SK-N-SH (cell line): ENCODE measurements around the gene ORC1. TPM values are rescaled to one million over a fixed set of nuclear protein-coding genes. Genes with fewer than 3 reads are reported as not detected.

Experiments
- CTCF ChIA-PET: fragments of 300-600, 350-600 bp; formaldehyde crosslinking; extraction: SDS; loops from one replicate; lab custom pipeline; 2021; lab: Yijun Ruan, JAX
- POLR2A ChIA-PET: fragments of 350-600 bp; sonication (Branson Sonifier 250); formaldehyde crosslinking; extraction: SDS; loops from one replicate; lab custom pipeline; 2020; ENCODE audit warnings: antibody characterized with exemption, inconsistent platforms; lab: Yijun Ruan, JAX
- DNase-seq: peaks from one replicate; pipeline ENCODE4 v3.0.0; 2012
- H2AFZ ChIP-seq: fragments of 200-600 bp; sonication (generic); 2 replicates; pipeline ENCODE4 v1.8.1; 2016; ENCODE audit warnings: antibody characterized with exemption, mild to moderate bottlenecking, low read depth
- H3F3A ChIP-seq: fragments of 200-600 bp; sonication (generic); replicated peaks from 2 replicates; pipeline ENCODE3; 2016; ENCODE audit warnings: antibody characterized with exemption, mild to moderate bottlenecking; ENCODE audit not compliant: insufficient read depth
- H3K27ac ChIP-seq, 2 experiments: fragments of 200-500 bp in 1 of 2; fragments of 200-600 bp in 1 of 2; sonication (Bioruptor generic) in 1 of 2; sonication (generic), shearing (Covaris generic) in 1 of 2; 2 replicates each; pipeline versions ENCODE4 v1.5.1 to v1.6.1; 2014 to 2016; ENCODE audit warnings: low read depth in 2 of 2, inconsistent platforms in 1 of 2, low read length in 1 of 2, mild to moderate bottlenecking in 1 of 2, mixed read lengths in 1 of 2
- H3K27me3 ChIP-seq: fragments of 200-600 bp; sonication (generic), shearing (Covaris generic); 2 replicates; pipeline ENCODE4 v1.6.1; 2016; ENCODE audit warnings: mixed run types; ENCODE audit not compliant: insufficient read depth
- H3K36me3 ChIP-seq, 2 experiments: fragments of 200-500 bp in 1 of 2; fragments of 200-600 bp in 1 of 2; sonication (Bioruptor generic) in 1 of 2; sonication (generic) in 1 of 2; replicated peaks in 1 of 2; 2 replicates each; pipeline versions ENCODE3 to v1.5.1; 2014 to 2016; ENCODE audit warnings: low read length in 1 of 2, mild to moderate bottlenecking in 1 of 2; ENCODE audit not compliant: insufficient read depth in 2 of 2, control insufficient read depth in 1 of 2
- H3K4me1 ChIP-seq, 2 experiments: fragments of 200-500 bp in 1 of 2; fragments of 200-600 bp in 1 of 2; sonication (Bioruptor generic) in 1 of 2; sonication (generic), shearing (Covaris generic) in 1 of 2; 2 replicates each; pipeline versions ENCODE4 v1.5.1 to v1.6.1; 2014 to 2016; ENCODE audit warnings: low read depth in 1 of 2, low read length in 1 of 2, mixed run types in 1 of 2; ENCODE audit not compliant: insufficient read depth in 2 of 2, control insufficient read depth in 1 of 2
- H3K4me2 ChIP-seq: fragments of 200-600 bp; sonication (generic), shearing (Covaris generic); 2 replicates; pipeline ENCODE4 v1.6.1; 2017; ENCODE audit warnings: mixed run types
- H3K4me3 ChIP-seq, 2 experiments: fragments of 200-500 bp in 1 of 2; fragments of 200-600 bp in 1 of 2; sonication (Bioruptor generic) in 1 of 2; sonication (generic), shearing (Covaris generic) in 1 of 2; 2 replicates each; pipeline versions ENCODE4 v1.5.1 to v1.8.1; 2014 to 2016; ENCODE audit warnings: low read depth in 2 of 2, inconsistent platforms in 1 of 2, low read length in 1 of 2, mild to moderate bottlenecking in 1 of 2, mixed read lengths in 1 of 2, moderate library complexity in 1 of 2
- H3K79me2 ChIP-seq: fragments of 200-600 bp; sonication (generic); 2 replicates; pipeline ENCODE4 v1.8.1; 2017; ENCODE audit warnings: mild to moderate bottlenecking; ENCODE audit not compliant: insufficient read depth
- H3K9ac ChIP-seq: fragments of 200-600 bp; sonication (generic); 2 replicates; pipeline ENCODE4 v1.6.1; 2017; ENCODE audit warnings: mixed run types
- H3K9me2 ChIP-seq: fragments of 200-600 bp; sonication (generic); 2 replicates; pipeline ENCODE4 v1.6.1; 2017; ENCODE audit warnings: mixed run types
- H3K9me3 ChIP-seq: fragments of 200-600 bp; sonication (generic); 2 replicates; pipeline ENCODE4 v1.6.1; 2017; ENCODE audit warnings: mixed run types, mild to moderate bottlenecking, moderate library complexity
- H4K20me1 ChIP-seq: fragments of 200-600 bp; sonication (generic); 2 replicates; pipeline ENCODE4 v1.6.1; 2017; ENCODE audit warnings: mild to moderate bottlenecking, mixed run types; ENCODE audit not compliant: insufficient read depth
- ELF1 ChIP-seq: IDR thresholded peaks from 2 replicates; pipeline ENCODE4 v1.4.0; 2012
- EP300 ChIP-seq, 2 experiments: IDR thresholded peaks; 2 replicates each; pipeline versions ENCODE4 v1.4.0 to v1.6.1; 2012; ENCODE audit warnings: borderline replicate concordance in 1 of 2, low read depth in 1 of 2, low read length in 1 of 2
- FOSL2 ChIP-seq: IDR thresholded peaks from 2 replicates; pipeline ENCODE4 v1.4.0; 2012; ENCODE audit warnings: low read depth, mild to moderate bottlenecking, moderate library complexity, borderline replicate concordance
- FOXJ3 ChIP-seq: sonication (generic); formaldehyde crosslinking; IDR thresholded peaks from 2 replicates; pipeline ENCODE4 v1.5.1; 2020; ENCODE audit warnings: mild to moderate bottlenecking, missing genetic modification reagents
- FOXM1 ChIP-seq: IDR thresholded peaks from 2 replicates; pipeline ENCODE4 v1.4.0; 2012; ENCODE audit warnings: low read depth, mild to moderate bottlenecking
- GABPA ChIP-seq: IDR thresholded peaks from 2 replicates; pipeline ENCODE4 v1.4.0; 2012; ENCODE audit warnings: low read depth, mild to moderate bottlenecking
- MEF2A ChIP-seq: IDR thresholded peaks from 2 replicates; pipeline ENCODE4 v1.4.0; 2012; ENCODE audit warnings: low read depth, borderline replicate concordance
- NFIC ChIP-seq: IDR thresholded peaks from 2 replicates; pipeline ENCODE4 v1.4.0; 2012; ENCODE audit warnings: borderline replicate concordance
- RAD21 ChIP-seq: IDR thresholded peaks from 2 replicates; pipeline ENCODE4 v1.6.1; 2012; ENCODE audit warnings: mild to moderate bottlenecking, low read length
- SMC3 ChIP-seq: IDR thresholded peaks from 2 replicates; pipeline ENCODE4 v1.6.1; 2012; ENCODE audit warnings: low read depth, low read length, improper control_type of control experiment
- TEAD4 ChIP-seq: IDR thresholded peaks from 2 replicates; pipeline ENCODE4 v1.4.0; 2012; ENCODE audit warnings: mild to moderate bottlenecking, borderline replicate concordance; ENCODE audit not compliant: insufficient read depth
- YY1 ChIP-seq: IDR thresholded peaks from 2 replicates; pipeline ENCODE4 v1.4.0; 2012; ENCODE audit warnings: low read depth, mild to moderate bottlenecking
- WGBS: methylation state at CpG from one replicate; pipeline ENCODE4 v1.1.6; 2017; ENCODE audit warnings: low lambda C conversion rate; 5-methylcytosine and 5-hydroxymethylcytosine counted together
- polyA plus RNA-seq, 3 experiments: library from polyadenylated mRNA; depleted of rRNA; stranded (reverse); fragments of >200 nt; gene quantifications; 2 replicates each; pipeline ENCODE4 v1.2.3, GENCODE V29; 2012
- TF ChIP-seq, protein P1 (sequence below): IDR thresholded peaks from 2 replicates; pipeline ENCODE4; 2012
- TF ChIP-seq, protein P2 (sequence below): IDR thresholded peaks from 2 replicates; pipeline ENCODE4 v1.4.0; 2012; ENCODE audit warnings: low read depth

ORC1 gene
- polyA plus RNA-seq, 1 of the 3 experiments (the other 2 are of a cell fraction): 5.2 TPM

DNA sequence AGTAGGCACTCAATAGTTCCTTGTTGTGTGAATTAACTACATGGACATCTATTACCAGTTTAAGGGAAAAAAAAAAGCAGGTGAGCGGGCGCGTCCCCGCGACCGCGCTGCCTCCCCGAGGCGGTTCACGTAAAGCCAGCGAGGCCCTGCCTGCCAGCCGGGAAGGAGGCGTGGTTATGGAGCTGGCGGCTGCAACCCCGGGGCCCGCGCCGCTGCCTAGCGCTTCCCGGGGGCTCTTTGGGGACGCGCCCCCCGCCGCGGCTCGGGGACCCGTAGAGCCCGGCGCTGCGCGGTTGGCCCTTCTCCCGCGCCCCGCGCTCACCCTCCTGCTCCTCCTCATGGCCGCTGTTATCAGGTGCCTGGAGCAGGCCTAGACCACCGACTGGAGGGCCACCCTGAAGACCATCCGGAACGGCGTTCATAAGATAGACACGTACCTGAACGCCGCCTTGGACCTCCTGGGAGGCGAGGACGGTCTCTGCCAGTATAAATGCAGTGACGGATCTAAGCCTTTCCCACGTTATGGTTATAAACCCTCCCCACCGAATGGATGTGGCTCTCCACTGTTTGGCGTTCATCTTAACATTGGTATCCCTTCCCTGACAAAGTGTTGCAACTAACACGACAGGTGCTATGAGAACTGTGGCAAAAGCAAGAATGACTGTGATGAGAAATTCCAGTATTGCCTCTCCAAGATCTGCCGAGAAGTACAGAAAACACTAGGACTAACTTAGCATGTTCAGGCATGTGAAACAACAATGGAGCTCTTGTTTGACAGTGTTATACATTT is 35.6 kb downstream of the ORC1 start:
- ChIA-PET CTCF (interaction anchor here (0.6 to 1.4 kb wide), 6 partner anchors 18 to 468 kb away, joined by 3 to 5 read pairs (median 4); no protein-coding TSS in a partner anchor), POLR2A (interaction anchor here (0.6 to 1.6 kb wide), 4 partner anchors 13 to 184 kb away, joined by 3 to 5 read pairs (median 4); no protein-coding TSS in a partner anchor)
- Histone ChIP-seq H3K27me3 (no peaks in the 10 kb centered on the region), H3K79me2 (peaks cover 20% of the 10 kb centered on the region), H3F3A (peaks cover 24% of the 10 kb centered on the region), H2AFZ (peak overlapping the region; percentile 64; the same call in 1 of the 2 replicates), H4K20me1 (peaks cover 7% of the 10 kb centered on the region; the same call in 1 of the 2 replicates), H3K4me3 (peak overlapping the region in 1 of 2 experiments; percentile 36; a peak in 2 of 4 replicates), H3K4me2 (0 out of 2 replicates have a peak overlapping the region, but pooled peaks have one; percentile 38), H3K9me3 (no peaks in the 10 kb centered on the region), H3K4me1 (peaks cover 0 to 13% of the 10 kb centered on the region in 2 experiments; a peak in 3 of 4 replicates)
- DNase-seq: peak; percentile 79
- TF ChIP-seq FOSL2 (no peak), TEAD4 (no peak), YY1 (no peak), SMC3 (no peak), GABPA (no peak), FOXM1 (no peak)
- TF ChIP-seq, protein P1, sequence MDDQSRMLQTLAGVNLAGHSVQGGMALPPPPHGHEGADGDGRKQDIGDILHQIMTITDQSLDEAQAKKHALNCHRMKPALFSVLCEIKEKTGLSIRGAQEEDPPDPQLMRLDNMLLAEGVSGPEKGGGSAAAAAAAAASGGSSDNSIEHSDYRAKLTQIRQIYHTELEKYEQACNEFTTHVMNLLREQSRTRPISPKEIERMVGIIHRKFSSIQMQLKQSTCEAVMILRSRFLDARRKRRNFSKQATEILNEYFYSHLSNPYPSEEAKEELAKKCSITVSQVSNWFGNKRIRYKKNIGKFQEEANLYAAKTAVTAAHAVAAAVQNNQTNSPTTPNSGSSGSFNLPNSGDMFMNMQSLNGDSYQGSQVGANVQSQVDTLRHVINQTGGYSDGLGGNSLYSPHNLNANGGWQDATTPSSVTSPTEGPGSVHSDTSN: no peak
- TF ChIP-seq, protein P2, sequence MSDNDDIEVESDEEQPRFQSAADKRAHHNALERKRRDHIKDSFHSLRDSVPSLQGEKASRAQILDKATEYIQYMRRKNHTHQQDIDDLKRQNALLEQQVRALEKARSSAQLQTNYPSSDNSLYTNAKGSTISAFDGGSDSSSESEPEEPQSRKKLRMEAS: no peak
- TF ChIP-seq, all 33 proteins: peak for 0
- WGBS: 33% methylated on average over 33 of the region's 51 CpGs
- Histone ChIP-seq H3K9ac (no peak overlapping the region), H3K9me2 (no peaks in the 10 kb centered on the region), H3K27ac (no peak overlapping the region), H3K36me3 (peaks cover 7 to 9% of the 10 kb centered on the region in 2 experiments)

DNA sequence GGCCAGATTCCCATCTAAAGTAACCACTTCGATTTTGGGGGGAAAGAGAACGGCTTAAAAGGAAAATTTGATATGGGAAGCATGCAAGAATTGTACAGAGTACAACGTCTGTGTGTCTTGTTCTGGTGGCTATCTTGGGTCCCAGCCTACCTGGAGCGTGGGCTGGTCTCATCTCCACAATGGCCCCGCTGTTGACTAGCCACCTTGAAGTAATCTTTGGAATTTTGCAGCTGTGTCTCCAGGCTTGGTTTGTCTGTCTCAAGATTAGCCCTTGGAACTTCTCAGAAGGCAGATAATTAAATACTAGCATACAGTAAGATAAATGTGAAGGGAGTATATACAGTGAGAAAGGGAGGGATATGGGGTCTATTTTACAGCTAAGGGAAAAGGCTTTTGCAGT is 37.0 kb downstream of the ORC1 start:
- ChIA-PET CTCF (interaction anchor here (1.2 to 1.8 kb wide), 3 partner anchors 19 to 240 kb away, joined by 3 to 5 read pairs (median 5); no protein-coding TSS in a partner anchor), POLR2A (no interaction called here)
- no peak overlapping the region for H3K27ac ChIP-seq
- no peaks in the 10 kb centered on the region for H3K9me3 ChIP-seq
- 96% methylated on average over 5 of the region's 5 CpGs for WGBS
- no peak for TF ChIP-seq EP300 (IDR thresholded peaks at IDR 0.05; ENCODE audit: borderline replicate concordance in 1 of 2, low read depth in 1 of 2, low read length in 1 of 2)
- no peak for TF ChIP-seq RAD21
- no peak for TF ChIP-seq ELF1
- TF ChIP-seq NFIC: no peak
- TF ChIP-seq MEF2A: no peak
- no peak for TF ChIP-seq FOXJ3 (CRISPR knock-in tag)
- H3K79me2 ChIP-seq: peaks cover 33% of the 10 kb centered on the region
- H3K9ac ChIP-seq: no peak overlapping the region
- peaks cover 5 to 10% of the 10 kb centered on the region in 2 experiments for H3K36me3 ChIP-seq
- no peak for DNase-seq
- H3K4me2 ChIP-seq: no peak overlapping the region
- H2AFZ ChIP-seq: no peak overlapping the region
- peaks cover 7% of the 10 kb centered on the region; the same call in 1 of the 2 replicates for H4K20me1 ChIP-seq
- no peak overlapping the region; a peak in 1 of 4 replicates for H3K4me3 ChIP-seq
- peaks cover 24% of the 10 kb centered on the region for H3F3A ChIP-seq
- H3K4me1 ChIP-seq: peaks cover 0 to 13% of the 10 kb centered on the region in 2 experiments; a peak in 3 of 4 replicates
- H3K9me2 ChIP-seq: no peaks in the 10 kb centered on the region
- no peaks in the 10 kb centered on the region for H3K27me3 ChIP-seq
